ENCODE measurements around the gene ST3GAL2.
A peak's percentile ranks its signal among the peaks of the same experiment; 100 is the strongest.

Gene ST3GAL2

GRCh38 chr16:70396246-70396904, 42.5 kb downstream of the ST3GAL2 start:
- H3K4me3 ChIP-seq (ENCODE audit: low read depth in 1 of 2, low read length in 2 of 2), result no peak overlapping the region
- no peak overlapping the region for H3K27ac ChIP-seq (ENCODE audit: low read length)
- no peaks in the 10 kb centered on the region for H3K27me3 ChIP-seq (ENCODE audit: insufficient read depth, low read length, poor library complexity)
- H3K9me3 ChIP-seq (ENCODE audit: insufficient read depth, low read length, severe bottlenecking), result no peaks in the 10 kb centered on the region
- H2AFZ ChIP-seq (ENCODE audit: low read depth, low read length), result no peak overlapping the region
- no peaks in the 10 kb centered on the region for H3K4me1 ChIP-seq (ENCODE audit: insufficient read depth, low read length)
- H3K79me2 ChIP-seq (ENCODE audit: insufficient read depth, low read length), result peaks cover 9% of the 10 kb centered on the region
- ATAC-seq (ENCODE audit: insufficient read depth, low read depth), result 0 out of 3 replicates have a peak, but pooled peaks have one; percentile 24
- H4K20me1 ChIP-seq (ENCODE audit: insufficient read depth, low read length), result peaks cover 37% of the 10 kb centered on the region
- DNase-seq, result no peak
- H3K36me3 ChIP-seq (ENCODE audit: insufficient read depth, low read length), result peaks cover 56% of the 10 kb centered on the region
- H3K9ac ChIP-seq (ENCODE audit: low read depth, low read length), result no peak overlapping the region
- no peak for TF ChIP-seq EZH2 (IDR thresholded peaks at IDR 0.05; ENCODE audit: borderline replicate concordance, low read depth, low read length, severe bottlenecking)
- H3K4me2 ChIP-seq (ENCODE audit: insufficient read depth, low read length), result no peak overlapping the region

DNA sequence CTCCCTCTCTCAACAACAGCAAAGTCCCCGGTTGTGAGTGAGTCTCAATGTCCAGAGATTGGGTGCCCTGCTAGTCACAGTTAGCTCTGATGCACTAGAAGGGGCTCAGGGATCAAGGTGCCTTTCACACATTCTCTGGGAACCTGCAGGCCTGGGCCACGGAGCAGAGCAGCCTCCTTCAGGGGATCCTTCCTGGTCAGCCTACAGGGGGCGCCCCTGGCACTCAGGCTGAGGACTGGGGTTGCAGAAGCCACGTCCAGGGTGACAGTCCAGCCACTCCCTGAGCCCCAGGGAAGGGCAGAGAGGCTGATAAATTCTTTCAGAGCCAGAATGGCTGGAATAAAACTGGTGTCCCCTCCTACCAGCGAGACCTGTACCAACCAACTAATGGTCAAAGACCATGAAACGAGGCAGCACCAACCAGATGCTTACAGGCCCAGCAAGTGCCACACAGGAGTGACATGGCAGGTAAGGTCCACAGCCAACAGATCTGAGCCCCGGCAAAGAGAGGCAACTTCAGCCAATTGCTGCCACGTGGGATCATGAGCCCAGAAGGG, 43.5 kb downstream of the ST3GAL2 start:
- Histone ChIP-seq H3K4me1 (ENCODE audit: insufficient read depth, low read length) (no peaks in the 10 kb centered on the region), H2AFZ (ENCODE audit: low read depth, low read length) (no peak overlapping the region), H3K27me3 (ENCODE audit: insufficient read depth, low read length, poor library complexity) (no peaks in the 10 kb centered on the region), H3K9ac (ENCODE audit: low read depth, low read length) (no peak overlapping the region), H3K27ac (ENCODE audit: low read length) (0 out of 2 replicates have a peak overlapping the region, but pooled peaks have one; percentile 40), H4K20me1 (ENCODE audit: insufficient read depth, low read length) (peaks cover 28% of the 10 kb centered on the region), H3K79me2 (ENCODE audit: insufficient read depth, low read length) (0 out of 2 replicates have a peak, but pooled peaks cover 2% of the 10 kb centered on the region), H3K4me3 (ENCODE audit: low read depth in 1 of 2, low read length in 2 of 2) (no peak overlapping the region), H3K4me2 (ENCODE audit: insufficient read depth, low read length) (no peak overlapping the region), H3K36me3 (ENCODE audit: insufficient read depth, low read length) (peaks cover 56% of the 10 kb centered on the region), H3K9me3 (ENCODE audit: insufficient read depth, low read length, severe bottlenecking) (no peaks in the 10 kb centered on the region)
- TF ChIP-seq EZH2 (IDR thresholded peaks at IDR 0.05; ENCODE audit: borderline replicate concordance, low read depth, low read length, severe bottlenecking), result no peak
- TF ChIP-seq, protein P1, sequence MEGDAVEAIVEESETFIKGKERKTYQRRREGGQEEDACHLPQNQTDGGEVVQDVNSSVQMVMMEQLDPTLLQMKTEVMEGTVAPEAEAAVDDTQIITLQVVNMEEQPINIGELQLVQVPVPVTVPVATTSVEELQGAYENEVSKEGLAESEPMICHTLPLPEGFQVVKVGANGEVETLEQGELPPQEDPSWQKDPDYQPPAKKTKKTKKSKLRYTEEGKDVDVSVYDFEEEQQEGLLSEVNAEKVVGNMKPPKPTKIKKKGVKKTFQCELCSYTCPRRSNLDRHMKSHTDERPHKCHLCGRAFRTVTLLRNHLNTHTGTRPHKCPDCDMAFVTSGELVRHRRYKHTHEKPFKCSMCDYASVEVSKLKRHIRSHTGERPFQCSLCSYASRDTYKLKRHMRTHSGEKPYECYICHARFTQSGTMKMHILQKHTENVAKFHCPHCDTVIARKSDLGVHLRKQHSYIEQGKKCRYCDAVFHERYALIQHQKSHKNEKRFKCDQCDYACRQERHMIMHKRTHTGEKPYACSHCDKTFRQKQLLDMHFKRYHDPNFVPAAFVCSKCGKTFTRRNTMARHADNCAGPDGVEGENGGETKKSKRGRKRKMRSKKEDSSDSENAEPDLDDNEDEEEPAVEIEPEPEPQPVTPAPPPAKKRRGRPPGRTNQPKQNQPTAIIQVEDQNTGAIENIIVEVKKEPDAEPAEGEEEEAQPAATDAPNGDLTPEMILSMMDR (IDR thresholded peaks at IDR 0.05; ENCODE audit: borderline replicate concordance, extremely low read depth, low read length, poor library complexity, severe bottlenecking), result peak; percentile 73
- peak; percentile 43 for DNase-seq
- ATAC-seq (ENCODE audit: insufficient read depth, low read depth), result peak; percentile 77

DNA sequence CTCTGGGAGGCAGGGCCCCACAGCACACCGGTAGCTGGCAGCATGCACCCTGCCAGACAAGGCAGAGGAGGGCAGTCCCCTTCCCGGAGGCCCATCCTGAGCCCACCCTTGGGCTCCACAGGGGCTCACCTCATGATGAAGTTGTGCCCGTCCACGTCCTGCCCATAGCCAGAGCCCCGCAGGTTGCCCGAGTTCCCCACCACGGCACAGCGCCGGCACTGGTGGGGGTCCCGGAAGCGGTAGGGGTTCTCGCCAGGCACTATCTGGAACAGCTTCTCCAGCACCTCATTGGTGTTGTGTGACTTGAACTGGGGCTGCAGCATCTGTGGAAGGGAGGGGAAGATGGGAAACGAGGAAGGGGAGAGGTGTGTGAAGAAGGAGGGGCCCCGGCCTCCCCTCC, 44.0 kb downstream of the ST3GAL2 start:
- H3K79me2 ChIP-seq (ENCODE audit: insufficient read depth, low read length), result 0 out of 2 replicates have a peak, but pooled peaks cover under 1% of the 10 kb centered on the region
- H3K27ac ChIP-seq (ENCODE audit: low read length), result 0 out of 2 replicates have a peak overlapping the region, but pooled peaks have one; percentile 40
- TF ChIP-seq EZH2 (IDR thresholded peaks at IDR 0.05; ENCODE audit: borderline replicate concordance, low read depth, low read length, severe bottlenecking), result no peak
- TF ChIP-seq, protein P1 (IDR thresholded peaks at IDR 0.05; ENCODE audit: borderline replicate concordance, extremely low read depth, low read length, poor library complexity, severe bottlenecking), result no peak
- H3K4me1 ChIP-seq (ENCODE audit: insufficient read depth, low read length), result no peaks in the 10 kb centered on the region
- H3K4me2 ChIP-seq (ENCODE audit: insufficient read depth, low read length), result no peak overlapping the region
- H3K27me3 ChIP-seq (ENCODE audit: insufficient read depth, low read length, poor library complexity), result no peaks in the 10 kb centered on the region
- peaks cover 24% of the 10 kb centered on the region for H4K20me1 ChIP-seq (ENCODE audit: insufficient read depth, low read length)
- no peak overlapping the region for H3K4me3 ChIP-seq (ENCODE audit: low read depth in 1 of 2, low read length in 2 of 2)
- peaks cover 54% of the 10 kb centered on the region for H3K36me3 ChIP-seq (ENCODE audit: insufficient read depth, low read length)
- ATAC-seq (ENCODE audit: insufficient read depth, low read depth), result no peak
- H3K9ac ChIP-seq (ENCODE audit: low read depth, low read length), result no peak overlapping the region
- no peak for DNase-seq
- no peaks in the 10 kb centered on the region for H3K9me3 ChIP-seq (ENCODE audit: insufficient read depth, low read length, severe bottlenecking)
- no peak overlapping the region for H2AFZ ChIP-seq (ENCODE audit: low read depth, low read length)

DNA sequence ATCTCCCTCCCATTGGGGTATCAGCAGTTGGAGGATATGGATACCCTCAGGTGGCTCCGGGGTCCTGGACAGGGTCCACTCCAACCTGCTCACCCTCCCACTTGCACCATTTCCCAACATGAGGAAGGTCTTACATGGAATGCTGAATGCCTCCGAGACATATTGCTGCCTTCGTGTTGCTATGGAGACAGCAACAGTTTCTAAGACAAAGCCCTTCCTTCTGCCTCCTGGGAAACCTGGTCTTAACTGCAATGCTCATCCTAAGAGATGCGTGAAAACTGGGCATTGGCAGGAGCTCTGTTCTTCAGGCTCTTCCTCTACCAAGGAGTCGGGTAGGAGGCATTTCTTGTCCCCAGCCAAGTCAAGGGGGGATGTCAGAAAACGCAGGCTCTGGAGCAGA, 45.2 kb downstream of the ST3GAL2 start:
- Histone ChIP-seq H3K4me3 (ENCODE audit: low read depth in 1 of 2, low read length in 2 of 2) (no peak overlapping the region), H3K36me3 (ENCODE audit: insufficient read depth, low read length) (peaks cover 45% of the 10 kb centered on the region), H3K27me3 (ENCODE audit: insufficient read depth, low read length, poor library complexity) (no peaks in the 10 kb centered on the region), H3K4me2 (ENCODE audit: insufficient read depth, low read length) (no peak overlapping the region), H2AFZ (ENCODE audit: low read depth, low read length) (no peak overlapping the region), H4K20me1 (ENCODE audit: insufficient read depth, low read length) (peaks cover 12% of the 10 kb centered on the region), H3K9me3 (ENCODE audit: insufficient read depth, low read length, severe bottlenecking) (no peaks in the 10 kb centered on the region), H3K4me1 (ENCODE audit: insufficient read depth, low read length) (no peaks in the 10 kb centered on the region), H3K27ac (ENCODE audit: low read length) (no peak overlapping the region), H3K79me2 (ENCODE audit: insufficient read depth, low read length) (no peaks in the 10 kb centered on the region), H3K9ac (ENCODE audit: low read depth, low read length) (no peak overlapping the region)
- no peak for TF ChIP-seq EZH2 (IDR thresholded peaks at IDR 0.05; ENCODE audit: borderline replicate concordance, low read depth, low read length, severe bottlenecking)
- TF ChIP-seq, protein P1 (IDR thresholded peaks at IDR 0.05; ENCODE audit: borderline replicate concordance, extremely low read depth, low read length, poor library complexity, severe bottlenecking), result no peak
- DNase-seq (no peak), ATAC-seq (ENCODE audit: insufficient read depth, low read depth) (no peak)

Data from DND-41 (cell line).